Measurements from ENCODE around the gene DKC1. TPM values are rescaled to one million over a fixed set of nuclear protein-coding genes. Genes with fewer than 3 reads are reported as not detected.

The DKC1 gene
- polyA plus RNA-seq, 2 donors = 22.3 to 43.0 TPM

- 48 to 51% methylated on average over 9 of the region's 9 CpGs for WGBS, 2 donors
- no peak overlapping the region for H3K4me3 ChIP-seq (ENCODE audit: low read depth in 1 of 2, low read length in 2 of 2)
- no peaks in the 10 kb centered on the region for H3K36me3 ChIP-seq (ENCODE audit: control insufficient read depth in 2 of 2, insufficient read depth in 2 of 2, low read length in 1 of 2)
- peaks cover 0 to 5% of the 10 kb centered on the region in 2 donors for H3K4me1 ChIP-seq (ENCODE audit: control insufficient read depth in 2 of 2, insufficient read depth in 2 of 2, low read length in 1 of 2)
- no peaks in the 10 kb centered on the region for H3K27me3 ChIP-seq (ENCODE audit: control insufficient read depth in 1 of 2, insufficient read depth in 2 of 2, low read length in 2 of 2)
- H3K27ac ChIP-seq (ENCODE audit: low read depth in 2 of 2, low read length in 1 of 2) = peak overlapping the region in 1 of 2 donors; percentile 39
- no peaks in the 10 kb centered on the region for H3K9me3 ChIP-seq (ENCODE audit: control insufficient read depth in 2 of 2, insufficient read depth in 1 of 2, low read depth in 1 of 2, low read length in 1 of 2)
Measured at GRCh38 chrX:154799556-154800348, 37.1 kb downstream of the DKC1 start.

DNA sequence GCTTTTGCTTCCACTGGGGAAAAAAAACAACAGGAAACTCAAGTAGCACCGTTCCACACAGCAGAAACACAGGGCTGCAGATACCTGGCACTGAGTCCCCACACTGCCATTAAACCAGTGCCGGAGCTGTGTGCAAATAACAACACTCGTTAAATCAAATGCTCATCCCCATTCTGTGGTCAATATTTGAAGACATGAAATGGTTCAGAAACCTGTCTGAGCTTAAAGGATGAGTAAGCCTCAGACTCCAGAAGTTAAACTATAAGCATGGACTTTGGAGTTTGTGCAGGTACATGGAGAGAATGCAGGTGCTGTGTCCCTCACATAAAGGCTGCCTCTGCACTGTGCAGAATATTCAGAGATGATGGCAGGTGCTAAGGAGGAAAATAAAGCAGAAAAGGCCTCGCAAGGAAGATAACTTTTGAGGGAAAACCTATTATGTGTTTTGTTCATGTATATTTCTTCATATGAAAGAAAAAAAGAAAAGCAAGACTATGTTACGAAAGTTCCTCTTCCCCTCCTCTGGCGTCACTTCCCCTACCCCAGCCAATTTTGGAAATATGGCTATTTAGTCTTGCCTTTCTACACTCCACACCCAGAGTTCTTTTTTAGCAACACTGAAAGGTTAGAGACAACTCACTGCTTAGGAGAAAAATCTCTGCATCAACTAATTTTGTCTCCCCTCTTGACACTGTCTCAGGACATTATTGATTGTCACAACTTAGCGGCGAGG lies 38.0 kb downstream of the DKC1 start:
- 70 to 80% methylated on average over 8 of the region's 8 CpGs for WGBS, 2 donors
- Histone ChIP-seq H3K27me3 (ENCODE audit: control insufficient read depth in 1 of 2, insufficient read depth in 2 of 2, low read length in 2 of 2) (no peaks in the 10 kb centered on the region), H3K27ac (ENCODE audit: low read depth in 2 of 2, low read length in 1 of 2) (no peak overlapping the region), H3K4me3 (ENCODE audit: low read depth in 1 of 2, low read length in 2 of 2) (no peak overlapping the region), H3K36me3 (ENCODE audit: control insufficient read depth in 2 of 2, insufficient read depth in 2 of 2, low read length in 1 of 2) (no peaks in the 10 kb centered on the region), H3K9me3 (ENCODE audit: control insufficient read depth in 2 of 2, insufficient read depth in 1 of 2, low read depth in 1 of 2, low read length in 1 of 2) (peaks cover 0 to 3% of the 10 kb centered on the region in 2 donors), H3K4me1 (ENCODE audit: control insufficient read depth in 2 of 2, insufficient read depth in 2 of 2, low read length in 1 of 2) (peaks cover 0 to 5% of the 10 kb centered on the region in 2 donors)

- 73 to 78% methylated on average over 2 of the region's 2 CpGs for WGBS, 2 donors
- no peaks in the 10 kb centered on the region for H3K27me3 ChIP-seq (ENCODE audit: control insufficient read depth in 1 of 2, insufficient read depth in 2 of 2, low read length in 2 of 2)
- H3K4me3 ChIP-seq (ENCODE audit: low read depth in 1 of 2, low read length in 2 of 2) = no peak overlapping the region
- H3K4me1 ChIP-seq (ENCODE audit: control insufficient read depth in 2 of 2, insufficient read depth in 2 of 2, low read length in 1 of 2) = peaks cover 0 to 5% of the 10 kb centered on the region in 2 donors
- no peaks in the 10 kb centered on the region for H3K36me3 ChIP-seq (ENCODE audit: control insufficient read depth in 2 of 2, insufficient read depth in 2 of 2, low read length in 1 of 2)
- no peak overlapping the region for H3K27ac ChIP-seq (ENCODE audit: low read depth in 2 of 2, low read length in 1 of 2)
- H3K9me3 ChIP-seq (ENCODE audit: control insufficient read depth in 2 of 2, insufficient read depth in 1 of 2, low read depth in 1 of 2, low read length in 1 of 2) = peaks cover 0 to 3% of the 10 kb centered on the region in 2 donors
Measured at GRCh38 chrX:154802947-154803346, 40.3 kb downstream of the DKC1 start.

GRCh38 chrX:154804261-154804956 lies 41.7 kb downstream of the DKC1 start:
- Histone ChIP-seq H3K9me3 (ENCODE audit: control insufficient read depth in 2 of 2, insufficient read depth in 1 of 2, low read depth in 1 of 2, low read length in 1 of 2) (peaks cover 0 to 3% of the 10 kb centered on the region in 2 donors), H3K27me3 (ENCODE audit: control insufficient read depth in 1 of 2, insufficient read depth in 2 of 2, low read length in 2 of 2) (no peaks in the 10 kb centered on the region), H3K4me1 (ENCODE audit: control insufficient read depth in 2 of 2, insufficient read depth in 2 of 2, low read length in 1 of 2) (peaks cover 0 to 5% of the 10 kb centered on the region in 2 donors), H3K27ac (ENCODE audit: low read depth in 2 of 2, low read length in 1 of 2) (peak overlapping the region in 1 of 2 donors; percentile 2), H3K4me3 (ENCODE audit: low read depth in 1 of 2, low read length in 2 of 2) (peak overlapping the region; percentile 43 to 67), H3K36me3 (ENCODE audit: control insufficient read depth in 2 of 2, insufficient read depth in 2 of 2, low read length in 1 of 2) (no peaks in the 10 kb centered on the region)
- WGBS, 2 donors = 36 to 39% methylated on average over 7 of the region's 7 CpGs

DNA sequence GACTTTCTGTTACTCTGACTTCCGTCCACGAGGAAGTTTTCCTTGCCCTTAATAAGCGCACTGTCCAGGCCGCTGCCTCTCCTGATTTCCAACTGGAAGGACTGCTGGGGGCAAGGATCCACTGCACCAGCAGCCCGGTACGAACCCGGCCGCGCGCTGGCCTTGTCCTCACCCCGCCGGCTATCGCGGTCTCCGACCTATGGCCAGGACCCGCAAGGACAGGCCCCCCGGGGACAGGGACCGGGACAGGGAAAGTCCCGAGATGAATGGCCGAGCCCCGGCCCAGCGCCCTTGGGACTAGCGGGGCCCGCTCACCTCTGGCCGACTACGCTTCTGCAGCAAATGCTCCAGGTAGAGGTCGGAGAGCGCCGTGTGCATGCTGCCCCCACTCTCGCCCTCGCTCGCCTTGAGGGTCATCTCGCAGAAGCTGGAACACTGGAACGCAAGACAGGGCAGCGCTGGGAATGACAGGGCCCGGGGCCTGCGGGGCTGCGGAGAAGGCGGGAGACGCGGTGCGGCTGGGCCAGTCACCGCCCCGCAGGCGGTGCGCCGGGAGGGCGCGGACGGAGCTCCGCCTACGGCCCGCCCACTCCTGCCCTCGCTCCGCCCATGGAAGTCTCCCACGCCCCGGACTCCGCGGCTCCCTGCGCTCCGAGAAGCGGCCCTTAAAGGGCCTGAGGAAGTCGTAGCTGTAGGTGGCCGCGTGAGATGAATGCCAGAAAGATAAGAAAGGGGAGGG lies 42.5 kb downstream of the DKC1 start, which contains the start of gene MPP1:
TSS of gene MPP1 (minus strand) at position 529 of the 739 bp plus-strand sequence. CDS start at position 417, 112 bp downstream.
- Histone ChIP-seq H3K27me3 (ENCODE audit: control insufficient read depth in 1 of 2, insufficient read depth in 2 of 2, low read length in 2 of 2) (no peaks in the 10 kb centered on the region), H3K9me3 (ENCODE audit: control insufficient read depth in 2 of 2, insufficient read depth in 1 of 2, low read depth in 1 of 2, low read length in 1 of 2) (peaks cover 0 to 3% of the 10 kb centered on the region in 2 donors), H3K36me3 (ENCODE audit: control insufficient read depth in 2 of 2, insufficient read depth in 2 of 2, low read length in 1 of 2) (no peaks in the 10 kb centered on the region), H3K4me3 (ENCODE audit: low read depth in 1 of 2, low read length in 2 of 2) (peak within 1 kb of the TSS; percentile 43 to 67), H3K27ac (ENCODE audit: low read depth in 2 of 2, low read length in 1 of 2) (peak within 1 kb of the TSS; percentile 2 to 34), H3K4me1 (ENCODE audit: control insufficient read depth in 2 of 2, insufficient read depth in 2 of 2, low read length in 1 of 2) (no peaks in the 10 kb centered on the region)
- 1 to 29% methylated on average over 58 to 65 of the region's 65 CpGs for WGBS, 2 donors

DNA sequence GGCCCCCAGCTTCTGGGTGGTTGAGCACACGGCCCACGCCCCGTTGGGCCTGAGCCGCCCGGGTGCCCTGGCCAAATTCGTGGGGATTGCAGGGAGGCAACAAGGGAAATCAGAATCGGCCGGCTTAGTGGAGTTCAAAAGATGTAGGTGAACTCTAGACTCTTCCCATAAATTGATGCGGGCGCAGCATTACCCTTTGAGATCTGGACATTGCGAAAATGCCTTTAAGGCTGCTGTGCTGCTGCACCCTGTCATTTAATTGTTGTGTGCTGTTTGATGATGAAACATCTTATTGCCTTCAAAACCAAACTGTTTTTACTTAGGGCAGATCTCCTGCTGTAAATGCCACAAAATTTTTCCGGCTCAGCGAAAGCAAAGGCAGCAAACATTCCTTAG lies 43.0 kb downstream of the DKC1 start:
- Histone ChIP-seq H3K4me1 (ENCODE audit: control insufficient read depth in 2 of 2, insufficient read depth in 2 of 2, low read length in 1 of 2) (no peaks in the 10 kb centered on the region), H3K4me3 (ENCODE audit: low read depth in 1 of 2, low read length in 2 of 2) (peak overlapping the region; percentile 32 to 43), H3K27me3 (ENCODE audit: control insufficient read depth in 1 of 2, insufficient read depth in 2 of 2, low read length in 2 of 2) (no peaks in the 10 kb centered on the region), H3K27ac (ENCODE audit: low read depth in 2 of 2, low read length in 1 of 2) (peak overlapping the region in 1 of 2 donors; percentile 24), H3K36me3 (ENCODE audit: control insufficient read depth in 2 of 2, insufficient read depth in 2 of 2, low read length in 1 of 2) (no peaks in the 10 kb centered on the region), H3K9me3 (ENCODE audit: control insufficient read depth in 2 of 2, insufficient read depth in 1 of 2, low read depth in 1 of 2, low read length in 1 of 2) (peaks cover 0 to 3% of the 10 kb centered on the region in 2 donors)
- 6 to 40% methylated on average over 13 of the region's 13 CpGs for WGBS, 2 donors

GRCh38 chrX:154806837-154807501 lies 44.3 kb downstream of the DKC1 start:
- H3K27me3 ChIP-seq (ENCODE audit: control insufficient read depth in 1 of 2, insufficient read depth in 2 of 2, low read length in 2 of 2) = no peaks in the 10 kb centered on the region
- 90 to 96% methylated on average over 5 of the region's 5 CpGs for WGBS, 2 donors
- H3K4me1 ChIP-seq (ENCODE audit: control insufficient read depth in 2 of 2, insufficient read depth in 2 of 2, low read length in 1 of 2) = no peaks in the 10 kb centered on the region
- H3K36me3 ChIP-seq (ENCODE audit: control insufficient read depth in 2 of 2, insufficient read depth in 2 of 2, low read length in 1 of 2) = no peaks in the 10 kb centered on the region
- H3K4me3 ChIP-seq (ENCODE audit: low read depth in 1 of 2, low read length in 2 of 2) = no peak overlapping the region
- H3K27ac ChIP-seq (ENCODE audit: low read depth in 2 of 2, low read length in 1 of 2) = no peak overlapping the region
- peaks cover 0 to 3% of the 10 kb centered on the region in 2 donors for H3K9me3 ChIP-seq (ENCODE audit: control insufficient read depth in 2 of 2, insufficient read depth in 1 of 2, low read depth in 1 of 2, low read length in 1 of 2)

DNA sequence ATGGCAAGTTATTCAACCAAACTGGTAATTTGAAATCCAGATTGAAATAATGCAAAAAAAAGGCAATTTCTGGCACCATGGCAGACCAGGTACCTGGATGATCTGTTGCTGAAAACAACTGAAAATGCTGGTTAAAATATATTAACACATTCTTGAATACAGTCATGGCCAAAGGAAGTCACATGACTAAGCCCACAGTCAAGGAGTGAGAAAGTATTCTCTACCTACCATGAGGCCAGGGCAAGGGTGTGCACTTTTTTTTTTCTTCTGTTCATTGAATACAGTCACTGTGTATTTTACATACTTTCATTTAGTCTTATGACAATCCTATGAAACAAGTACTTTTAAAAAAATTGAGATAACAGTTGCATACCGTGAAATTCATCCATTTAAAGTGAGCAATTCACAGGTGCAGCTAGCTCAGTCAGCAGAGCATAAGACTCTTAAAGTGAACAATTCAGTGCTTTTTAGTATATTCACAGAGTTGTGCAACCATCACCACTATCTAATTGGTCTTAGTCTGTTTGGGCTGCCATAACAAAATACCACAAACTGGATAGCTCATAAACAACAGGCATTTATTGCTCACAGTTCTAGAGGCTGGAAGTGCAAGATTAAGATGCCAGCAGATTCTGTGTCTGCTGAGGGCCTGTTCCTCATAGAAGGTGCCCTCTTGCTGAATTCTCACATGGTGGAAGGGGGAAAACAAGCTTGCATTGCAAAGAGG lies 47.4 kb downstream of the DKC1 start:
- 74 to 79% methylated on average over 1 of the region's 1 CpG for WGBS, 2 donors
- H3K27me3 ChIP-seq (ENCODE audit: control insufficient read depth in 1 of 2, insufficient read depth in 2 of 2, low read length in 2 of 2) = no peaks in the 10 kb centered on the region
- no peak overlapping the region for H3K4me3 ChIP-seq (ENCODE audit: low read depth in 1 of 2, low read length in 2 of 2)
- H3K9me3 ChIP-seq (ENCODE audit: control insufficient read depth in 2 of 2, insufficient read depth in 1 of 2, low read depth in 1 of 2, low read length in 1 of 2) = peaks cover 0 to 3% of the 10 kb centered on the region in 2 donors
- H3K36me3 ChIP-seq (ENCODE audit: control insufficient read depth in 2 of 2, insufficient read depth in 2 of 2, low read length in 1 of 2) = no peaks in the 10 kb centered on the region
- no peak overlapping the region for H3K27ac ChIP-seq (ENCODE audit: low read depth in 2 of 2, low read length in 1 of 2)
- H3K4me1 ChIP-seq (ENCODE audit: control insufficient read depth in 2 of 2, insufficient read depth in 2 of 2, low read length in 1 of 2) = no peaks in the 10 kb centered on the region
